ENCODE data around the gene ERAS. TPM values are rescaled to one million over a fixed set of nuclear protein-coding genes. Genes with fewer than 3 reads are reported as not detected.

ERAS gene
- total and polyA plus RNA-seq, 2 experiments from 2014 or later, result 1.3 to 2.4 TPM

- Mint-ChIP-seq H3K27ac (no peak overlapping the region), H3K36me3 (ENCODE audit: low read depth) (no peaks in the 10 kb centered on the region; the same call in 2 of the 3 replicates), H3K4me3 (no peak overlapping the region), H3K27me3 (ENCODE audit: insufficient read depth, low read depth, poor library complexity) (no peaks in the 10 kb centered on the region), H3K9me3 (no peaks in the 10 kb centered on the region; the same call in 2 of the 3 replicates), H3K4me1 (peaks cover 4% of the 10 kb centered on the region)
- H4K20me1 ChIP-seq (replicated peaks; ENCODE audit: insufficient read depth), result no peaks in the 10 kb centered on the region
- no peak overlapping the region for H3K27ac ChIP-seq (ENCODE audit: low read depth)
- H3K4me2 ChIP-seq, result no peak overlapping the region
- DNase-seq (ENCODE audit: low spot score), result no peak
- H3K36me3 ChIP-seq (ENCODE audit: insufficient read depth), result no peaks in the 10 kb centered on the region
- no peaks in the 10 kb centered on the region for H3K4me1 ChIP-seq (ENCODE audit: insufficient read depth)
- H3K4me3 ChIP-seq, result no peak overlapping the region
- no peak overlapping the region for H2AFZ ChIP-seq
- no peaks in the 10 kb centered on the region for H3F3A ChIP-seq (replicated peaks; ENCODE audit: low read depth)
- TF ChIP-seq EZH2 (IDR thresholded peaks at IDR 0.05; ENCODE audit: low read depth, unreplicated experiment) (no peak), NANOG (IDR thresholded peaks at IDR 0.05; ENCODE audit: borderline replicate concordance) (no peak), CTCF (conservative IDR thresholded peaks at IDR 0.05; ENCODE audit: low read depth in 2 of 2) (no peak), JUNB (IDR thresholded peaks at IDR 0.05; ENCODE audit: unreplicated experiment) (no peak), EZH2phosphoT487 (IDR thresholded peaks at IDR 0.05; ENCODE audit: unreplicated experiment) (no peak), ZNF114 (CRISPR knock-in tag; IDR thresholded peaks at IDR 0.05) (no peak), ZNF462 (CRISPR knock-in tag; IDR thresholded peaks at IDR 0.05) (no peak), POLR2AphosphoS5 (IDR thresholded peaks at IDR 0.05; ENCODE audit: low read depth) (no peak), REST (IDR thresholded peaks at IDR 0.05; ENCODE audit: unreplicated experiment) (no peak), STAT1 (IDR thresholded peaks at IDR 0.05; ENCODE audit: unreplicated experiment) (no peak), ETS1 (IDR thresholded peaks at IDR 0.05) (no peak), ZNF331 (CRISPR knock-in tag; IDR thresholded peaks at IDR 0.05; ENCODE audit: low read depth) (no peak), CREB1 (CRISPR knock-in tag; IDR thresholded peaks at IDR 0.05; ENCODE audit: low read depth) (no peak)
- H3K9me2 ChIP-seq (ENCODE audit: insufficient read depth), result no peaks in the 10 kb centered on the region
- no peaks in the 10 kb centered on the region for H3K79me2 ChIP-seq (replicated peaks; ENCODE audit: insufficient read depth)
- ATAC-seq, result no peak
- H3K27me3 ChIP-seq (ENCODE audit: insufficient read depth), result no peaks in the 10 kb centered on the region
These were observed 44.1 kb upstream of the ERAS start for GRCh38 chrX:48782216-48782615.
